GM18951 (cell line): ENCODE measurements around the gene MCF2L2.
"Not testable (repeated sequence)": the region's sequence is repeated elsewhere in the genome, so short reads cannot be mapped to it uniquely, and the experiment has no call there.

Experiments
- POLR2A ChIP-seq: IDR thresholded peaks from 4 replicates; pipeline ENCODE4 v1.6.1; 2011; ENCODE audit warnings: mild to moderate bottlenecking; ENCODE audit not compliant: insufficient read length, insufficient read depth; ENCODE audit errors: extremely low read depth
- in situ Hi-C: fragments of 300-500 bp; cut with MboI; formaldehyde crosslinking; loops from one replicate; pipeline ENCODE4 v1.12.0; 2022; ENCODE audit warnings: low sequenced_read_pairs, mixed read lengths, inconsistent platforms; ENCODE audit not compliant: unreplicated experiment

MCF2L2 gene

DNA sequence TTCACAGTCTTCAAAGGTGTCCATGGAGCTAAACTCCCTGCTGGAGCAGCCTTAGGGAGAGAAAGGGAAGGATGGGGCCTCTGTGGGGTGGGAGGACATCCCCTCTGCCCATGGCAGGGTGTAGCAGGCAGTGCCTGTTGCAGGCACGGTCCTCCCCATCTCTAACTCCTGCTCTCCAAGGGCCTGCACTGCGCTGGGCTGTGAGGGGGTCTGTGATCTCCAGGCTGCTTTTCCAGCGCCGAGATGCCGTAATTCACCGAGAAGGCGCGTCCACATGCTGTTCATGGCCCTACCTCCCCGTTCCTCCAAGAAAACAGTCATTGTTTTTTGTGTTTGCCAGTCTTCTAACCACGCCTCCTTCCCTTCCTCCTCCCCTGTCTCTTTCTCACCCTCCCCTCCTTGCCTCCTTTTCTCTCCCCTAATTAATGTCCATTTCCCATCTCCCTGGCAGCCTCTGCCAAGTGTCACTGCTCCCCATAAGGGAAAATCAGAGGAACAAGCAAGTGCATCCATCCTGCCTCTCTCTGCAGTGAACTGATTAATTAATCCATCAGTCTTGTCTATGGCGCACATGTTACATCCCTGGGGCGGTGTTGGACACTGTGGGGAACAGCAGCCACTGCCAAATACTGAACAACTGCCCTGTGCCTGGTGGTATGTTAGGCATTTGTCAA is 248.2 kb downstream of the MCF2L2 start:
- in situ Hi-C loops, result loop anchor here (10.0 kb wide), 2 partner anchors 55 to 205 kb away; no protein-coding TSS in a partner anchor
- no peak for TF ChIP-seq POLR2A

DNA sequence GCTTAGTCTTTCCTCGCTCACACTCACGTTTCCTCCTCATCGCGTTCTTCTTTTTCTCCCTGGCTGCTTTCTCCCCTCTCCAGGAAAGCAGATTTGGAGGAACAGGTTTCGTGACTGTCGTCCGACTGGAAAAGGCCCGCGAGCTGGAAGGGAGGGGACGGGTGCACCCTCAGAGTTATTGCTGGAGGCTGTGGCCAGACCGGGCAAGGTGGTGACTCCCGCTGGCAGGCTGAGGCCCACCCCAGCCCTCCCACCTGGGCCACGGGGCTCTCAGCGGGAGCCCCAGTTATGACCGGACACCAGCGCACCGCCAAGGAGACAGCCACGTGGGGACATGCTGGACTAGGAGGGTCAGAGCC is 248.9 kb downstream of the MCF2L2 start:
- in situ Hi-C loops, result not testable (repeated sequence)

DNA sequence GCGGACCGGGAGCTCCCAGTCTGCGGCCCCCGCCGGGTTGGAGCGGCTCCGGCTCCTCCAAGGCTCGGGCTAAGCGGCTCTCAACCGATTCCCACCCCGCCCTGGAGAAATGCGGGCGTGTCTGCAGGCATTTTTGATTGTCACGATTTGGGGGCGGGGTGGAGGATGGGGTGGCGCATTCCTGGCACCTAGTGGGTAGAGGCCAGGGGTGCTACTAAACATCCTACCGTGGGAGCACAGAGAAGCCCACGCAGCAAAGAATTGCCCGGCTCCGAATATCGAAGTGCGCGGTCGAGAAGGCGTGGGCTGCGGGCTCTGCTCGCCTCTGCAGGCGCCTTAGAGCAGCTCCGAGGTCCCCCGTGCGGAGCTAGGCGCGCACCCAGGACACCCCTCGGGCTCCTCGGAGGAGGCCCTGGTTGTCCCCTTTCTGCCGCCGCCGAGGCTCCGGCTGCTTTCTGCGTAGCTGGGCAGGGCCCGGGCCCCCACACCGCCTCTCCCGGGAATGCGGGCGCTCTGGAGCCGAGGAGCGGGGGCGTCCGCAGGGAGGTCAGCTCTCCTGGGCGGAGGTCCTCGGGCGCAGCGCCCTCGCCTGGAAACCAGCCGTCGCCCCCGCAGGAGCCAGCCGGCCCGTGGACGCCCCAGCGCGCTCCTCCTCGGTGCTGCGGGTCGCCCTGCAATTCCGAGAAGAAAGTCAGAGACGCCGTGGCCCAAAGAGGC is 249.4 kb downstream of the MCF2L2 start:
- no peak for TF ChIP-seq POLR2A
- in situ Hi-C loops, result no loop called here

DNA sequence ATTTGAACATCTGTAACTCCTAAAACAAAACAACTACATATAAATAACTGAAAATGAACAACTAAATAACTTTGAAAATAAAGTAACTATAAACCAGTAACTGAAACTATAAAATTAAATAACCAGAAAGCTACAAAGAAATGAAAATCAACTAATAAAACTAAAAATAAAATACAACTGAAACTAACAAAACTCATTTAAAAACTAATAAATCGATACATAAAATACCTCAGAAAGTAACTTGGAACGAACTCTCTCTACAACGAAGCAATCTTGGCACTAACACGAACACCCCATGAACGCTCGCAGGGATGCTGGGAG is 249.9 kb downstream of the MCF2L2 start:
- in situ Hi-C loops, result no loop called here
- no peak for TF ChIP-seq POLR2A

- no peak for TF ChIP-seq POLR2A
- in situ Hi-C loops, result no loop called here
Measured at GRCh38 chr3:183172051-183172639, 256.3 kb downstream of the MCF2L2 start.

GRCh38 chr3:183167975-183168374 is 260.4 kb downstream of the MCF2L2 start:
- in situ Hi-C loops, result not testable (repeated sequence)

- in situ Hi-C loops, result no loop called here
- no peak for TF ChIP-seq POLR2A
Measured at GRCh38 chr3:183163563-183163962, 264.9 kb downstream of the MCF2L2 start.

- in situ Hi-C loops, result no loop called here
- TF ChIP-seq POLR2A, result peak; percentile 13
Measured at GRCh38 chr3:183161552-183162336, 266.7 kb downstream of the MCF2L2 start.

GRCh38 chr3:183160616-183161015 is 267.8 kb downstream of the MCF2L2 start:
- no peak for TF ChIP-seq POLR2A
- in situ Hi-C loops, result no loop called here

GRCh38 chr3:183159333-183159732 is 269.1 kb downstream of the MCF2L2 start:
- in situ Hi-C loops, result no loop called here
- TF ChIP-seq POLR2A, result no peak

GRCh38 chr3:183158551-183159006 is 269.8 kb downstream of the MCF2L2 start:
- in situ Hi-C loops, result no loop called here
- TF ChIP-seq POLR2A, result no peak

DNA sequence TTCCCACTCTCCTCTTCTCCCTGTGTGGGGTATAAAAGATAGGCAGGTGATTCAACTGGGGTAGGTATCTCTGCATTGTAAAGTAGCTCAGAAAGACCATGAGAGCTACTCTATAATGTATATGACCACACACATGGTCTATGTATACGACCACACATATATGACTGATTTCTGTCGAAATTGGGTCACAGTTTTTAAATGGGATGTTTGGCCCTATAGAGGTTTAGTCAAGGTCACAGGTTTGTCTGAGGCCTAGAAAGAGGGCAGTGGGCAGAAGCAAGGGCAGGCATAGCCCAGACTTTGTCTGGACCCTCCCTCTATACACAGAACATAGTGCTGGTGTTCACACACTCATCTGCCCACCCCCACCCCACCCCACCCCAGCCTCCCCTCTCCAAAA is 270.3 kb downstream of the MCF2L2 start:
- in situ Hi-C loops, result no loop called here
- TF ChIP-seq POLR2A, result no peak

DNA sequence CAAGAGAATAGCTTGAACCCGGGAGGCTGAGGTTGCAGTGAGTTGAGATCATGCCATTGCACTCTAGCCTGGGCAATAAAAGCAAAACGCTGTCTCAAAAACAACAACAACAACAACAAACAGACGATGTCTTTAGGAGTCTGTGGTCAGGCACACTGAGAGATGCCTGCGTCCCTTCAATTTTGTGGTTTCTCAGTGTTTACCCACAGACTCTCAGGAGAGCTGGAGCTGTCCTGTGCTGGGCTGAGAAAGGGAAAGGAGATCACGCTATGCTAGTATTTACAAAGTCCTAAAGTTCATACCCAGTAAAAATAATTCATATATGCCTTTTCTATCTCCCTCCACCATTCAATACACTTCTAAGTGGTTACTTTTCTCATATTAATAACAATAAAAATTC is 272.2 kb downstream of the MCF2L2 start:
- in situ Hi-C loops, result no loop called here
- TF ChIP-seq POLR2A, result no peak

DNA sequence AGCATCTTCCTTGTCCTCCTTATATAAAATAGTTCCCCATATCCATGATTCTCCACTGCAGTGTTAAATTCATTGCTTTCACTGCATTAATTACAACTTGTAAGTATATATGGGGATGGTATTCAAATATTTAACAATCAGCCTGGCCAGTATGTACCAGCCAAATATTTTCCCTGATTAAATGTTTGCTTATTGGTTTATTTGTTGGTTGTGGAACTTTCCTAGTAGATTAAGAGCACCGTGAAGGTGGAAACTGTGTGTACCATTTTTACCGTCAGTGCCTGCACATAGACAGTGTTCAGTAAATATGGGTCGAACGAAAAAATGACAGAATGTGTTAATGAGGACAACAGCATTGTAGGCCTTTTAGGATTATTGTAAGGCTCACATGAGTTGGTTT is 272.9 kb downstream of the MCF2L2 start:
- TF ChIP-seq POLR2A, result no peak
- in situ Hi-C loops, result no loop called here
